NCI-H748 treated with DMSO at 0.1 percent for 48 hours (cell line): ENCODE measurements around the gene RBMS3.
"Not testable (repeated sequence)": the region's sequence is repeated elsewhere in the genome, so short reads cannot be mapped to it uniquely, and the experiment has no call there.

Source experiments
- DNase-seq: peaks from one replicate; lab custom pipeline; 2025; lab: John Stamatoyannopoulos, UW

Gene RBMS3

DNA sequence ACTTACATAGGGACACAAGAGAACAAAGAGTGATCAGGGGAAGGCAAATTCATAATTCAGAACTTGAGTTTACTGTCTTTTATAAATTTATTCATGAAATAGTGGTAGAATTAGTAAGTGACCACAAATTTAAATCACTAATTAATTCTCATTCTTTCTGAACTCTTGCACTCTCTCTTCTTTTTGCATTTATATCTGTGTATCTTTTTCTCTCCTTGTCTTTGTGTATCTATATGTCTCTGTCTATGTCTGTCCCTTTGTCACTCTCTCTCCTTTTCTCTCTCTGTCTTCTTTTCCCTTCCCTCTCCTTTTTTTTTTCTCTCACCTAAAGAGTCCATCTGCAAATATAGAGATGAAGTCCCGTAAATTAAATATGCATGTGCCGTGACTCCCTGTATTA, 31.5 kb downstream of the RBMS3 start:
- DNase-seq = no peak

GRCh38 chr3:29312960-29313452, 32.1 kb downstream of the RBMS3 start:
- DNase-seq = no peak

- DNase-seq = no peak
Measured at GRCh38 chr3:29313981-29314726, 33.3 kb downstream of the RBMS3 start.

DNA sequence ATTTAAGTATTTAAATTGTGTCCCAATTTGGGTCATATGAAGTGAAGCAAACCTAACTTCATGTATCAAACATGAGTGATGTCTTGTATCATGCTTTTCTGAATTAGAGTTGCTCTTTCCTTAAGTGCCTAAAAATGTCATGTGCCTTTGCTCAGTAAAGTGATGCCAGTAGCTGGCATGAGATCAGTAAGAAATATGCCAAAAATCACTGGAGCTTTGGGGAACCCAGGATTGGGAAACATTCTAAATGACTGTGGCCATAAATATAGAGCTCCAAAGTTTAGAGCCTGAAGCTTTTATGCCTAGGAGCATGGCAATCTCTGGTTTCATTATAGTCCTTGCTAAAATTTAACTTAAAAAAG, 33.8 kb downstream of the RBMS3 start:
- DNase-seq = no peak

DNA sequence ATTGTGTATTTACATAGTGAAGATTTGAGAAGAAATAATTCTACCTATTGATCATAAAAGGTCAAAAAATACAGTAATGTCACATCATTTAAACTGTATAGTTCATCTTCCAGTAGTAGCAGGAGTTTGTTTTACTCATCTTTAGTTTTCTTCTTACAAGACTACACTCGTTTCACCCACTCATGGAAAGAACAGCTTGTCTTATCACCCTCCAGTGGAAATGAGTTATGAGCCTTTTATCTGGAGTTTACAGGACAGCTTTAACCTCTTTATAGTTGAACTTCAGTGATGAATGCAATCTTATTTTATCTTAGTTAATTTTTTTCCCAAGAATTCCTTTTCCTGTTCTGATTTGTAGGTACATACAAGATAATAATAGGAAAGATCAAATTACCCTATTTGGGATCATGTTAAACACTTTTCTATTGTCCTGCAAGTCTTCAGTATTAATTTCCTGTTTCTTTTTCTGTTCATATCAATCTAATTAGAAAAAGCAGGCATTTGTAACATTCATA, 36.8 kb downstream of the RBMS3 start:
- no peak for DNase-seq

DNA sequence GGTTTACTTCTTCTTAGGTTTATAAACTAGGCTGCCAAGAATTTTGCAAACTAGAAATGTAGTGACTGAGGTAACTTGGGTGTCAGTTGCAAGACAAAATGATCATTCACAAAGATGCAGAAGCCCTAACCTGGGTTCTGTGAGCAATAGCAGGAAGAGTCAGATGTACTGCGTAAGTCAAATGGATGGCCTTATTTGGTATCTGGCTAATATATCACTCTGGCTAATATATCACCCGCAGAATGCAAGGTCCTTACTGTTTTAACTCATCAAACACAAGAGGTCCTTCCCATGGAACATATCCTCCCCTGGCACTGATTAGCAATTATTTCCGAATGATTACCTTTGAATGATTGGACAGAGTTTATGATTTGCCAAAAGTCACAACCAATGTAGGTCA, 37.4 kb downstream of the RBMS3 start:
- DNase-seq = no peak

DNA sequence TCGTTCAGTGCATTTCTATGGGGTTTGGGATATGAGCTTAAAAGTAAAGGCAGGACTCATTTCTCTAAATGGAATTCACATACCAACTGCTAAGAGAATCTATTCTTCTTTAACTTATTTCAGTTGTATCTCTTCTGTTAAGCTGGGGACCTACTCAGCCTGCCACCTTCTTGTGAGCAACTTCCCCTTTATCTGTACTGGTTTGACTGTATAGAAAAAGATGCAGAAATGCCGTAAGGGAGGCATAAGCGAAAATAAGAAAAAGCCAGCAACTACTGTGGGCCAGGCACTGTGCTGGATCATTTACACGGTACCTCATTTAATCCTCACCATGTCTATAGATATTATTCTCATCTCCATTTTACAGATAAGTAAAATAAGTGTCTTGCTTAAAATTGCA, 38.4 kb downstream of the RBMS3 start:
- no peak for DNase-seq

GRCh38 chr3:29319798-29320197, 38.9 kb downstream of the RBMS3 start:
- DNase-seq = no peak

DNA sequence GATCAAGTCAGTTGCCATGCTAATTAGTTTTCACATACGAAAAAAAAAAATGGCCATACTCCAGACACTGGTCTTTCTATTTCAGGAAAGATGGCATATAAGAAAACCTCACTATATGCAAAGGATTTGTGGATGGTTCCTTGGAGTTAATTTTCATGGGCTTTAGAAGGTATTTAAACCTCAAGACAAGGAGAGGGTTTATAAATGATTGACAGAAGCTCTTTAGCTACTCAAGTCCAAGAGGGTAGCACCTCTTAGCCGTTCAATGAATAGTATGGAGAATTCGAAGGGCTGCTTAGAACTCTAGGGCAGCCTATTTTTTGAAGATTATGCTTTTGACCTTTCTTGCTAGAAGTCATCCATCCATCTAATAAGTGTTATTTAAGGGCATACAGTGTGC, 41.7 kb downstream of the RBMS3 start:
- no peak for DNase-seq

GRCh38 chr3:29324180-29324651, 43.3 kb downstream of the RBMS3 start:
- no peak for DNase-seq

GRCh38 chr3:29326540-29326939, 45.7 kb downstream of the RBMS3 start:
- not testable (repeated sequence) for DNase-seq

- no peak for DNase-seq
Measured at GRCh38 chr3:29329986-29330890, 49.4 kb downstream of the RBMS3 start.

GRCh38 chr3:29331035-29331434, 50.2 kb downstream of the RBMS3 start:
- no peak for DNase-seq

DNA sequence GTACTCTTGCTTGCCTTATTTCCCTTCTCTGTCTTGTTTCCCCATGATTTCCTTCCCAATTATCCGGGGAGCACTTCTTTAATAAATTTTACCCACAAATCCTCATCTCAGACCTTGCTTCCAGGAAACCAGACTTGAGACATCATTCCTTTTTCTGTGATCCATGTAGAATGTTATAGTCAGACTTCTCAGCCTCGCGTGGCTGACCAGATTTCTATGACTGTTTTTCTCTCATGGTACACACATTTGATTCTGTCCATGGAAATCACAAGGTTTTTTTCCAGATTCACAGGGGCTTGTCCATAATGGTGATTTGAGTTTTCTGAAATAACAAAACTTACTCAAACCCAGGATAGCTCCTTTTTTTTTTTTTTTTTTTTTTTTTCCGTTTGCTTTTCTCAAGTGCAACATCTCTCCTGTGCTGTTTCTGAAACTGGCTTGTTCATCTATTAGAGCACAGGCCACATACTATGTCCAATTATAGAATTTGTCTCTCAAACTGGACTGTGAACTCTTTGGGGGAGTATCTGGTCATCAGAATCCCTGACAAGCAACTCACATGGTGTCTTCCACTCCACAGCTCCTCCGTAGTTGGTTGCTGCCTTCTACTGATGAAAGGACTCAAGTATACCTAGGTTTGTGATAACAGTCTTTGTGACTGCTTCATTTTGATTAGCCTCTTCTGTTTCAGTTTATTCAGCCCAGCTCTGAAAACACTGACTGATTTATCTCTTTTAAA, 50.8 kb downstream of the RBMS3 start:
- DNase-seq = no peak

DNA sequence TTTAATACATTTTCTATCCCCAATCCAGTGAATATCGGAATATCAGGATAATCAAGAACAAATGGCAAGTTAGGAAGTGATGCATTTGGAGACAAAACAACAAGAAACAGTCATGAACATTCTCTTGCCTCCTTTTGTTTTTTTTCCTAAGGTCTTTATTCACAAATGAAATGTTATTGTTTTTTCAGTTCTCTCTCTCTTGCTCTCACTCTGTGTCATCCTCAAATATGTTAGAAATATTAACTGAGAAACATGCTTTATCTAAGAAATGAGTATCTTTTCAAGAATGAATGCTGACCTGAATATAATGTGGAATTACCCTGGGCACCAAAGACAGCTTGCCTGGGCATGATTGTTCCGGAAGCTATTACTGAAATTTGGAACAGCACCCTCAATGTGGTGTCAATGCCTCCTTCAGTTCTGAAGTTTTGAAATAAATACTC, 51.3 kb downstream of the RBMS3 start:
- DNase-seq = no peak

DNA sequence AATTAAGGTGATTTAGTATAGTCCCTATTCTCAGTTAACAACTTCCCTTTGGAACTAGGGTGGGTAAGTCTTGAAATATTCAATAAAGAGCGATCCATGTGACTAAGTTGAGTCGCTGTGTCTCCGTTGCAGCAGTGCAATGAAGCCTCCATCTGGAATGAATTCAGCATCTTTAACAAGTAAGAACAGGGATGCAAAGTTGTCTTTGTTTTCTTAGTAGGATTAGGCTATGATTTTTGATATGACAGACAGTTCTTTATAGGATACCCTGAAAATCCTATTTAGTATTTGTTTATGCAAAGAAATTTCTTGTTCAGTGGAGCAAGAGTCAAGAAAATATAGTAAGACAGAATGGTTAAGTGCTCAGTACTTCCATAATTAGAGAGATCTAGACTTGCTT, 52.7 kb downstream of the RBMS3 start:
- no peak for DNase-seq

GRCh38 chr3:29334706-29335105, 53.8 kb downstream of the RBMS3 start:
- no peak for DNase-seq

DNA sequence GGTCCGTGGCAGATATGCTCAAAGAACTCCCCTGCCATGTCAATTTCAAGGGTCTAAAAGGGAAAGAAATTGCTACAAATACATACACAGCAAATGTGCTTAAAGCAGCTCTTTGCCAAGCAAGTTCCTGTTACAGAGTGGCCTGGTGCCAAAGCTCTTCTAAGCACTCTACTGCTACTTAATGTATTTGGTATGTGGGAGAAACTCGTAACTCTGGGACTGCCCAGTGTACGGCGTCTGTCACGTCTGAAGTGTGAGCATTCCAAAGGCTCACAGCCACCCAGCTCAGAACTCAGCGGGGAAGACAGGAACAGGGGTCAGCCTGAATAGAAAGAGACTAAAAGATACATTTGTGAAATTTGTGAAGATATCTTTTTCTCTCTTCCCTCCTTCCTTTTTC, 54.6 kb downstream of the RBMS3 start:
- peak; percentile 25 for DNase-seq

DNA sequence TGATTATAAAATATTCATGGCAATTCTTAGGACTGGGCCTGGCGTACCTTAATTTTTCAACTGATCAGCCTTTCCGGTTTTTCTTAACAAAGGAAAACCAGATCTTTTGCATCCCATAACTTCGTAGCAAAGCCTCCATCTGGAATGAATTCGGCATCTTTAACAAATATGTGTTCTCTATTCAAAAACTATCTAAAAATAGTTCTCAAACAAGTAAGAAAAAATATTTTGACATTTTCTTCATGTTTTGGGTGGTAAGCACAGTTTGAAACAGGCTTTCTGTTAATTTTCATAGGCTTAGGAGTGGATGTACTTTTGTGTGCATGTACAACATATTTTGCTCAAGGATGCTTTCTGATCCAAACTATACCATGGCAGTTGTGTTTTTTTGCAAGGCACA, 55.1 kb downstream of the RBMS3 start:
- DNase-seq = no peak

- DNase-seq = no peak
Measured at GRCh38 chr3:29337565-29337964, 56.7 kb downstream of the RBMS3 start.

GRCh38 chr3:29338377-29338776, 57.5 kb downstream of the RBMS3 start:
- DNase-seq = no peak
